Mammary epithelial cell (primary cell): ENCODE results near the gene RGS19.
"Not testable (repeated sequence)": the region's sequence is repeated elsewhere in the genome, so short reads cannot be mapped to it uniquely, and the experiment has no call there.

Experiments
- CTCF ChIP-seq, 2 donors: IDR thresholded peaks in 1 of 2; conservative IDR thresholded peaks in 1 of 2; 2 replicates each; pipeline ENCODE4 v1.5.1; 2011 to 2012; ENCODE audit warnings: inconsistent platforms in 2 of 2, low read length in 2 of 2, mild to moderate bottlenecking in 2 of 2, control low read depth in 1 of 2, low read depth in 1 of 2; ENCODE audit not compliant: insufficient read depth in 1 of 2; ENCODE audit errors: extremely low read depth in 1 of 2
- EZH2 ChIP-seq: IDR thresholded peaks from 2 replicates; pipeline ENCODE4 v1.6.1; 2012; ENCODE audit warnings: low read length, inconsistent platforms, borderline replicate concordance

DNA sequence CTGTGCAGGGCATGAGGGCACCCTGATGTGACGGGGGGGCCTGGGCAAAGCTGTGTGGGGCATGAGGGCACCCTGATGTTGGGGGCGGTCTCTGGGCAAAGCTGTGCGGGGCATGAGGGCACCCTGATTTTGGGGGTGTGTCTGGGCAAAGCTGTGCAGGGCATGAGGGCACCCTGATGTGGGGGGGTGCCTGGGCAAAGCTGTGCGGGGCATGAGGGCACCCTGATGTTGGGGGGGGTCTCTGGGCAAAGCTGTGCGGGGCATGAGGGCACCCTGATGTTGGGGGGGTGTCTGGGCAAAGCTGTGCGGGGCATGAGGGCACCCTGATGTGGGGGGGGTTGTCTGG lies 38.1 kb upstream of the RGS19 start:
- not testable (repeated sequence) for TF ChIP-seq CTCF (conservative IDR thresholded peaks at IDR 0.05 in 1 of 2, IDR thresholded peaks at IDR 0.05 in 1 of 2; ENCODE audit: extremely low read depth in 1 of 2, insufficient read depth in 1 of 2, low read depth in 1 of 2, low read length in 2 of 2); EZH2
